Measurements from ENCODE around the gene TRIM2.

Gene TRIM2

GRCh38 chr4:153255233-153255632, 51.0 kb downstream of the TRIM2 start:
- DNase-seq = no peak

GRCh38 chr4:153257151-153257620, 52.9 kb downstream of the TRIM2 start:
- no peak for DNase-seq

DNA sequence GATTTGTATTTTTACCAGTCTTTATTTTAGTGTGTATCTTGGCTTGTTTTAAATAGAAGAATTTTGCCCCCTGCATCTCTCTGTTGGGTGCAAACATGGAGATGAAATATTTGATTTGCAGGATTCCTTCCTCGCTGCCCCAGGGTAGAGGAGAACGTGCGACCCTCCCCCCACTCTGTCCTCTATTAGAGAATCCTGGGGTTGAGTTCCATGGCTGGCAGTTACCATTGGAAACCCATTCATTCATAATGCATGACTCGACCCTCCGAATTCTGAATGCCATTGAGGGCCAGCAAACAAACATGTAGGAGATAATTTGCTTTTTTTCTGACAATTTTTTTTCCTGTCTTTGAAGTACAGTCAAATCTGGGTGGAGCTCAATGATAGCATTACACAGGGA, 53.7 kb downstream of the TRIM2 start:
- no peak for DNase-seq

GRCh38 chr4:153258750-153259149, 54.5 kb downstream of the TRIM2 start:
- DNase-seq = no peak

- DNase-seq = no peak
Measured at GRCh38 chr4:153259661-153260060, 55.4 kb downstream of the TRIM2 start.

GRCh38 chr4:153260132-153260531, 55.9 kb downstream of the TRIM2 start:
- no peak for DNase-seq

DNA sequence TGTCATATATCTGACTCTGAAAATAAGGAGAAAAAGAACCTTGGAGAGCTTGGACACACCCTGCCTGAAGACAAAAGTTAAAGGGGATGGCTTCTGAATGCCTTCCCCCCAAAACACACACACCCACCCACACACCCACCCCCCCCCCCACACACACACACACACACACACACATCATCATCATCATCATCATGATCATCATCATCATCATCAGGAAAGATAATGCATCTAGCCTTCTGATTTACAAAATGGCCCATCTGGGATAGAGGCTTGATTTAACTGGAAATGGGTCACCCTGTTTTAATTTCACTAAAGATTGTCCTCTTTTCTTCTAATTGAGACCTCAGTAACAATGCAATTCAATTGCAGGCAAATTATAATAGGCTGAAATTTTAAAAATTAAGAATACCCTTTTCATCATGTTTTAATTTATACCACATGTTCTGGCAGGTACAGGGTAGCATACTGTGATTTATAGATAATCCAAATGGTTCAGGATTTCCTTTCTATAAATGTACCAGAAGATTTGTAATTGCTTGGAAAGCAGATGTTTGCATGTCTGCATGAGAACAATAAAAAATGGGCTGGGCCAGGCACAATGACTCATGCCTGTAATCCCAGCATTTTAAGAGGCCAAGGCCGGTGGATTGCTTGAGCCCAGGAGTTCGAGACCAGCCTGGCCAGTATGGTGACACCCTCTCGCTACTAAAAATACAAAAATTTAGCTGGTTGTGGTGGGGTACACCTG, 56.5 kb downstream of the TRIM2 start:
- no peak for DNase-seq

DNA sequence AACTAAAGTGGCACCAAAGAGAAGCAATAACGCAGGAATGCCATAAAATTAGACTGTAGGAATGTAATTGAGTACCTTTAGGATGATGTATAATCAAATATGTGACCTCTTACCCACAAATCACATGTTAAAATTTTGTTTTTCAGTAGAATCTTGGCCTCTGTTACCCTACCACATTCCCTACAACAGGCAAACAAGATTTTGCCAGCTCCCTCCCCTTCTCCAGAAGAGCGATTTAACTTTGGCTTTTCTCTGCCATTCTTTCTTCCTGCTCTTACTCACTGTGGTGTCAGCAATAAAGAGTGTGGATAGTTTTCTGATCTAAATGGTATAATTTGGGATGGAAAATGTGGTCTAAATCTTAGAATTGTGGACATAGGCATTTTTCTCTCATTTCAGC, 57.2 kb downstream of the TRIM2 start:
- DNase-seq = no peak

- no peak for DNase-seq
Measured at GRCh38 chr4:153261914-153262313, 57.7 kb downstream of the TRIM2 start.

DNA sequence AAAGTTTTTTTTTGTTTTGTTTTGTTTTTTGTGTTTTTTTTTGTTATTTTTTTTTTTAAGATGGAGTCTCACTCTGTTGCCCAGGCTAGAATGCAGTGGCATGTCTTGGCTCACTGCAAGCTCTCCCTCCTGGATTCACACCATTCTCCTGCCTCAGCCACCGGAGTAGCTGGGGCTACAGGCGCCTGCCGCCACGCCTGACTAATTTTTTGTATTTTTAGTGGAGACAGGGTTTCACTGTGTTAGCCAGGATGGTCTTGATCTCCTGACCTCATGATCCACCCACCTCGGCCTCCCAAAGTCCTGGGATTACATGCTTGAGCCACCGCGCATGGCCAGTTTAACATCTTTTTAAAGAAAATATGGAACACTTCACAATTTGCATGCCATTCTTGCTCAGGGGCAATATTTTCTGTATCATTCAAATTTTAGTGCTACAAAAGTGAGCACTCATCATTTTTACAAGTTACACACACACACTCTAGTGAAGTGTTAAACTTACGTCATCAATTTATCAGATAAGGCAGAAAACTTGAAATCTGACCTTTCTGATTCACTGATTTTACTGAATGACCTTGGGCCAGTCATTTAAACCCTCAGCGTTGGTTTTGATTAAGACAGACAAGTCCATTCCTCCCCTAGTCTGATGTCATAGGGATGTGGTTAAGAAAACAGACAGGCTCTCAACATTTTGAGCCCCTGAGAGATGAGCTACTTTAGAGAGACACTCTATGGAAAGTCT, 61.2 kb downstream of the TRIM2 start:
- no peak for DNase-seq

DNA sequence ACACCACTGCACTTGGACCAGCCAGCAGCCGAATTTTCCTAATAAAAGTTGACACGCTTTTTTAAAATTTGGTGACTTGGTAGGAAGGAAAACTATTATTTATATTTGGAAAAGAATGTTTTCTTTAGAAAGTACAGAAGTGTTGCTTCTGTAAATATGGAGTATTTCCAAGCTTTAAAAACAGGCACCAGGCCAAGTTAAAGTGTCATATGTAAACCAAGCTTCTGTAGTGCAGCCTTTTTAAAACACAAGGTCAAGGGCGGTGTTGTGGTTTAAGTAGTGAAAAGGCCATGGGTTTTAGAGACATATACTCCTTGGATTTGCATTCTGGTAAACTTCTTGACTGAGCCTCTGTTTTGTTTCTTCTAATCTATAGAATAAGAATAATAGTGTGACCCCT, 62.7 kb downstream of the TRIM2 start:
- no peak for DNase-seq

DNA sequence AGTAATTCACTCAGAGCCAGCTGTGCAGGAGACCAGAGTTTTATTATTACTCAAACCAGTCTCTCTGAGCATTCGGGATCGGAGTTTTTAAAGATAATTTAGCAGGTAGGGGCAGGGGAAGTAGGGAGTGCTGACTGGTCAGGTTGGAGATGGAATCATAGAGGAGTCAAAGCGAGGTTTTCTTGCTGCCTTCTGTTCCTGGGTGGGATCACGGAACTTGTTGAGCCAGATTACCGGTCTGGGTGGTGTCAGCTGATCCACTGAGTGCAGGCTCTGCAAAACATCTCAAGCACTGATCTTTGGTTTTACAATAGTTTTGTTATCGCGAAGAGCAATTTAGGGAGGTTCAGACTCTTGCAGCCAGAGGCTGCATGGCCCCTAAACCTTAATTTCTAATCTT, 63.6 kb downstream of the TRIM2 start:
- DNase-seq = no peak

DNA sequence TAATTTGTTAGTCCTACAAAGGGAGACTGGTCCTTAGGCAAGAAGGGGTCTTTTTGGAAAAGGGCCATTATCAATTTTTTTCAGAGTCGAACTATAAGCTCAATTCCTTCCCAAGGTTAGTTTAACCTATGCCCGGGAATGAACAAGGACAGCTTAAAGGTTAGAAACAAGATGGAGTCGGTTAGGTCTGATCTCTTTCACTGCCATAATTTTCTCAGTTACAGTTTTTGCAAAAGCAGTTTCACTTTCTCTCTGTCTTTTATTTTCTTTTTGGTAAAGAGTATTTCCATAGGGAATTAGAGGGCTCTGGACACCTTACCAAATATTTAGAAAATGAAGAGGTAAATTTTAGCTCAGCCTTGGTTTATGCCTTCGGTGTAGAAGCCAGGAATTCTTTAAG, 64.1 kb downstream of the TRIM2 start:
- DNase-seq = no peak

GRCh38 chr4:153269218-153269990, 65.2 kb downstream of the TRIM2 start:
- DNase-seq = no peak

DNA sequence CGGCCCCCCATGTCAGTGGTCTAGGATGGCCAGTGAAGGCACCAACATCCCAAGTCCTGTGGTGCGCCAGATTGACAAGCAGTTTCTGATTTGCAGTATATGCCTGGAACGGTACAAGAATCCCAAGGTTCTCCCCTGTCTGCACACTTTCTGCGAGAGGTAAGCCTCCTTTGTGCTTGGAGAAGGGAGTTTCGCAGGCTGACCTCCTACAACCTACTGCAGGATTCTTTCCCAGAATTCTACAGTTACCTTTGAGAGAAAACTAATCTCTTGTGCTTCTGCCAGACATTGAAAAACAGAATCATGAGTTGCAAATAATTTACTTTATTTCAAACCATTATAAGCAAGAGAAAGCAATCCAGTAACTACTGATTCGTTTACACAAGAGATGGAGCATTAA, 66.1 kb downstream of the TRIM2 start:
- no peak for DNase-seq

DNA sequence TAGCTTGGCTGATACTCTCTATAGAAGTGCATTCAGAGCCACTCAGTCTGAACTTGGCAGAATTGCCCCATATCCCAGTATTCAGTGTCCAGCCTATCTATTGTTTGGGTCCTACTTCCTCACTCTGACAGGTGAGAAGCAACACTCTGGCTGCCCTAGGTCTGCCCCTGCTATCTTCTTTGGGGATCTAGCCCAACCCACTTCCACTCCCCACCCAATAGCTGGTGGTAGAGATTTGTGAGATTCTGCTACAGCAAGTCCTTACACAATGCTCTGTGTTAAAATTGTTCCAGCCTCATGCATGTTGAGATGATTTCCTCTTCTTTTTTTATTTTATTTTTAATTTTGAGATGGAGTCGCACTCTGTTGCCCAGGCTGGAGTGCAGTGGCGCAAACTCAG, 67.6 kb downstream of the TRIM2 start:
- no peak for DNase-seq

- DNase-seq = no peak
Measured at GRCh38 chr4:153273751-153274150, 69.5 kb downstream of the TRIM2 start.

DNA sequence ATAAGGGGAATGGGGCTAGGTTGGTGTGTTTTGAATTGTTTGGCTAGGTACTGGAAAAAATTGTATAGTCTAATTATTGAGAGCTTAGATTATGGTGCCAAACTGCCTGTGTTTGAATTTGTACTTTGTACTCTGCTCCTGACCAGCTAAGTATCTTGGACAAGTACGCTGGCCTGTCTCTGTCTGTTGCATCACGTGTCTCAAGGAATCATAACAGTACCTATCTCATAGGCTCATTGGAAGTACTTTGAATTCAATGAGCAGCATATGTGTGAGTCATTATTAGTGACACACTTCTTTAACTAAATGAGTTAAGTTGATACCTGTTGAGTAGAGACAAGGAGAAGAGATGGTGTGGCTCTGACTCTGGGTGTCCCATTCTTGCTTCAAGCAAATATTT, 70.7 kb downstream of the TRIM2 start:
- no peak for DNase-seq

- no peak for DNase-seq
Measured at GRCh38 chr4:153275380-153276276, 71.4 kb downstream of the TRIM2 start.

GRCh38 chr4:153276971-153277370, 72.7 kb downstream of the TRIM2 start:
- no peak for DNase-seq

DNA sequence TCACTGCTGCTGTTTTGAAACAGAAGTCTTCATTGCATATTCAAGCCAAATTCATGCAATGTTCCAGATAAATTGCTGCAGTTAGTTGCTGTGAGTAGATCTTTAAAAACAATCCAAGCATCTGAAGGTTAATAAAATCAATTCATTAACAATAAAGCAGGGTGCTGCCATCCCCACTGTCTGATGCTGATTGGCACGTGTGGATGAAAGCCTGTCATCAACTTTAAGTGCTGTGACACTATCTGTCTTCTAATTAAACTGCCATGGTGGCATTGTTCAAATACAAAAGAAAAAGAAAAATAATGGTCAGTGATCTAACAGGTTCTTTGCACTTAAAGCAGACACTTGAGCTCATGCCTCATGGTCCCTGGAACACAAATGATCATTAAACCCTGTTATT, 77.2 kb downstream of the TRIM2 start:
- no peak for DNase-seq

DNA sequence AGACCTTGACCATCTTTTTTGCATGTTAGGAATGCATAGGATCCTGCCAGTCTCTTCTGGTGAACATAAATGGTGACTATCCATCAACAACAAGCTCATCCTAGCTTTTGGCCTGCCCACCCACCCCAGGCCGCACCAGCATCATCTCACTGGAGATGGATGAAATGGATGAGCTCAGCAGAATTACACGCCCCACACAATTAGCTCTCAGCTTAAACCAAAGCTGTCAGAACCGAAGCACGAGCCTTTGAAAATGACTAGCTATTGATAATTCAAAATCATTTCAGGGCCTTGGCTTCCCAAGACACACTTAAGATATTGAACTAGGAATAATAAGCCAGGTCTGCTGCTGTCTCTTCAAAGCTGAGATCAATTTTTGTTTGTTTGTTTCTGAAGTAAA, 77.8 kb downstream of the TRIM2 start:
- DNase-seq = no peak

- DNase-seq = no peak
Measured at GRCh38 chr4:153283260-153283659, 79.0 kb downstream of the TRIM2 start.
